Activated T-helper 1 cell treated with anti-CD3 and anti-CD28 coated beads, Interleukin-12 subunit alpha, Interleukin-12 subunit beta, Interleukin-2, Interleukin-4 antibody, amounts not matched to agents 30 ng/mL and 10 ng/mL and 1 ng/mL, durations not matched to agents 14 hours and 24 hours and 36 hours (primary cell): ENCODE data around the gene CEP104. TPM values are rescaled to one million over a fixed set of nuclear protein-coding genes. Genes with fewer than 3 reads are reported as not detected.

Source experiments
- DNase-seq: peaks from one replicate; pipeline ENCODE4 v3.0.0; 2021; ENCODE audit warnings: low spot score
- H3K27ac Mint-ChIP-seq: one replicate; pipeline ENCODE4 v1.8.0; 2021; ENCODE audit warnings: mild to moderate bottlenecking, mixed read lengths
- H3K27me3 Mint-ChIP-seq: one replicate; pipeline ENCODE4 v1.8.0; 2022; ENCODE audit warnings: mild to moderate bottlenecking, moderate library complexity, mixed read lengths; ENCODE audit not compliant: insufficient read depth
- H3K36me3 Mint-ChIP-seq: one replicate; pipeline ENCODE4 v1.8.0; 2021; ENCODE audit warnings: low read depth, mixed read lengths
- H3K4me1 Mint-ChIP-seq: one replicate; pipeline ENCODE4 v1.8.0; 2021; ENCODE audit warnings: low read depth, mixed read lengths
- H3K4me3 Mint-ChIP-seq: one replicate; pipeline ENCODE4 v1.8.0; 2021; ENCODE audit warnings: mild to moderate bottlenecking, moderate library complexity, mixed read lengths
- H3K9me3 Mint-ChIP-seq: one replicate; pipeline ENCODE4 v1.8.0; 2021; ENCODE audit warnings: mixed read lengths
- intact Hi-C: fragments of 100-400 bp; cut with micrococcal nuclease; formaldehyde crosslinking; loops from one replicate; pipeline ENCODE4 v1.15.1; 2024
- total RNA-seq: library from RNA; stranded (reverse); gene quantifications from 2 replicates; pipeline ENCODE4 v1.2.3, GENCODE V29; 2022

CEP104 gene
- total RNA-seq, 1 donor from 2014 or later, result 55.5 TPM

- H3K27ac Mint-ChIP-seq, result peak overlapping the region; percentile 89
- peaks cover 34% of the 10 kb centered on the region for H3K4me1 Mint-ChIP-seq
- intact Hi-C loops, result loop anchor here (1.0 to 10.0 kb wide), 10 partner anchors 8 to 1381 kb away; partner anchors contain the start of genes C1orf174, CEP104, DFFB and PEX10
- no peaks in the 10 kb centered on the region for H3K9me3 Mint-ChIP-seq
- no peaks in the 10 kb centered on the region for H3K36me3 Mint-ChIP-seq
- peak overlapping the region; percentile 91 for H3K4me3 Mint-ChIP-seq
- no peaks in the 10 kb centered on the region for H3K27me3 Mint-ChIP-seq
- DNase-seq, result no peak
These were observed 61.4 kb downstream of the CEP104 start for GRCh38 chr1:3795453-3796214.

GRCh38 chr1:3790952-3791351, 66.1 kb downstream of the CEP104 start:
- Mint-ChIP-seq H3K27me3 (no peaks in the 10 kb centered on the region), H3K4me3 (no peak overlapping the region), H3K27ac (no peak overlapping the region), H3K36me3 (peaks cover 11% of the 10 kb centered on the region), H3K9me3 (no peaks in the 10 kb centered on the region), H3K4me1 (peaks cover 37% of the 10 kb centered on the region)
- intact Hi-C loops, result loop anchor here (10.0 kb wide), 1 partner anchor 1376 kb away; the partner anchor contains the start of gene PEX10
- no peak for DNase-seq

DNA sequence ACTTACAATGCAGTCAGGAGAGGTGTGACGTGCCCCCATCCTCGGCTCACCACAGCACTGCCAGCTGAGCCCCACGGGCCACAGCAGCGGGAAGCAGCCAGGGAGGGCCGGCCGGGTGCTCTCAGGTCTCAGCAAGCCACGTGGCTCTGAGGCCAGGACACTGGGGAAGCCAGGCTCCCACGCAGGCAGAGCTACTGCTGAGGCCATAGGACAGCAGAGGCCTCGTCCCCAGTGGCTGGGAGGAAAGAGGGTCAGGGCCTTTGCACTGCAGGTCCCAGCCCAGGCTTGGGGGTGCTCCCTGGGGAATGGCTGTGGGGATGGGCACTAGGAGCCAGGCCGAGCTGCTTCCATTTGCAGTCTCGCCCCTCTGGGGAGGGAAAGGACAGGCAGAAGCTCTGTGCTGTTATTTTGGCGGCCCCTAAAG, 66.5 kb downstream of the CEP104 start:
- Mint-ChIP-seq H3K27me3 (no peaks in the 10 kb centered on the region), H3K9me3 (no peaks in the 10 kb centered on the region), H3K4me1 (peaks cover 36% of the 10 kb centered on the region), H3K36me3 (peaks cover 12% of the 10 kb centered on the region), H3K4me3 (no peak overlapping the region), H3K27ac (no peak overlapping the region)
- intact Hi-C loops, result loop anchor here (10.0 kb wide), 1 partner anchor 1376 kb away; the partner anchor contains the start of gene PEX10
- DNase-seq, result no peak

DNA sequence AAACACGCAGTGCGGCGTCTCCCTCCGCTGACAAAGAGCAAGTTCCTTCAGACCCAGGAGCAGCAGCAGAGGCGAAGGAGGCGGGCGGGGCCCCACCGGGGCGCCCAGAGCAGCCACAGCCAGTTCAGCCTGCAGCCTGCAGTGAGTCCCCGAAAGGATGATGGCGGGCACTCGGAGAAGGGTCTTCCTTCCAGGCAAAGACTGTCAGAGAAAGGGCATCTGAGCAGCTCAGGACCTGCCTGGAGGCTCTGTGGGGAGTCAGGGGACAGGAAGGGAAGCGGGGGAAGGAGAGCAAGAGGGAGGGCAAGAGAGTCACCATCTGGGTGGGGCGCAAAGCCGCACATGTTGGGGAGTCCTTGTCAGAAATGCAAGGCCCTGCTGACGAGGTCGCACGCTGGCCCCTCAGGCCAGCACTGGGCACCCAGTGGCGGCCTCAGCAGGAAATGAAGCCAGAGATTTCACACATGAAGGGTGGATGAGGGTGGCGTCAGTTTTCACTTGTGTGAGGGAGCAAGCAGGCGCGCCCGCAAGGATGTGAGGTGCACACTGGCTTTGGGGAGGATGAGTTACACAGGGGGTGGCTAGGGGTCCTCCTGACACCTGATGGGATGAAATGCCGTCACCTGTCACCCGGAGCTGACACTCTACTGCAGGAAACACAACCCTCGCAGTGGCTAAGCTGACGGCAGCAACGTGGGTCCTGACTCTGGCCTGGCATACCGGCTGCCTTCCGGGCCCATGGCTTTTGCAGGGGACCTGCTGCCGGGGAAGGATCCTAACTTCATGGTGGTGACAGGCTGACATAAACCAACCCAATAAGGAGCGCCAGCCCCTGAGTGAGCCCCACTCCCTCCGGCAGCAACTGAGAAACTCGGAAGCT, 67.3 kb downstream of the CEP104 start:
- intact Hi-C loops, result loop anchor here (10.0 kb wide), 1 partner anchor 1375 kb away; the partner anchor contains the start of gene PEX10
- Mint-ChIP-seq H3K27me3 (no peaks in the 10 kb centered on the region), H3K4me1 (peaks cover 27% of the 10 kb centered on the region), H3K36me3 (peaks cover 16% of the 10 kb centered on the region), H3K4me3 (no peak overlapping the region), H3K9me3 (no peaks in the 10 kb centered on the region), H3K27ac (no peak overlapping the region)
- no peak for DNase-seq

DNA sequence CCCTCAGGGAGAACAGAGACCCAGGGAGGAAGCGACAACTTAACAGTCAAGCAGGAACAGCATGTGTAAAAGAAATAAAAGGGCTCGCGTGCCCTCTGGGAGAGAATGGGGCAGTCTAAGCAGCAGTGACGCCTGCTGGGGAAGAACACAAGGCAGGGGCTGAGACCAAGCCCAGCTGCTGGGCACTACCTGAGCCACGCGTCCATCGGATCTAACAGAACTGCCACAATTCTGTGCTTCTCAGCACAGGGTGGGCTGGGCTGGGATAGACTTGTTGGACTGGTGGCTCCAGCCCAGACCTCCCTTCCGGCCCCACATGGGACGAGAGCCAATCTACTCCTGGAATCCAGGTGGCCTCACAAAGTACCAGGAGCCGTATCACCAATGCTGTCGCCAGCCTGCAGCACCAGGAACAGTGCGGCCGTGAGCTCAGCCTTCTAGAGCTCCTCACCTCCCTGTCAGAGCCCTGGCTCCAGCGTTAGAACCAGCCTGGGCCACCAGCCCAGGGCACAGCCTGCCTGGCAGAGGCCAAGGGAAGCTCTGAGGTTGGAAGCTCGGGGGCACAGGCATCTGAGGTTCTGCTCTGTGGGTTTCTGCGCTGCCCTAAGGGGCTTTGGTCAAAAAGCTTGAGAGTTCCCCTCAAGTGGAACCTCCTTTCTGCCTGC, 68.1 kb downstream of the CEP104 start:
- Mint-ChIP-seq H3K9me3 (no peaks in the 10 kb centered on the region), H3K27ac (no peak overlapping the region), H3K4me1 (peaks cover 21% of the 10 kb centered on the region), H3K36me3 (peaks cover 23% of the 10 kb centered on the region), H3K4me3 (no peak overlapping the region), H3K27me3 (no peaks in the 10 kb centered on the region)
- no peak for DNase-seq
- intact Hi-C loops, result no loop called here

GRCh38 chr1:3787745-3788605, 69.0 kb downstream of the CEP104 start:
- no peak overlapping the region for H3K4me3 Mint-ChIP-seq
- intact Hi-C loops, result loop anchor here (1.0 kb wide), 1 partner anchor 8 kb away; the partner anchor contains the start of gene LRRC47

GRCh38 chr1:3787349-3787715, 69.7 kb downstream of the CEP104 start:
- Mint-ChIP-seq H3K36me3 (peaks cover 27% of the 10 kb centered on the region), H3K4me3 (no peak overlapping the region), H3K27me3 (no peaks in the 10 kb centered on the region), H3K4me1 (peaks cover 15% of the 10 kb centered on the region), H3K27ac (peak overlapping the region; percentile 34), H3K9me3 (no peaks in the 10 kb centered on the region)
- intact Hi-C loops, result loop anchor here (1.0 kb wide), 1 partner anchor 9 kb away; the partner anchor contains the start of gene LRRC47
- peak; percentile 47 for DNase-seq

More at GRCh38 chr1:3787745-3788605, 69.0 kb downstream of the CEP104 start:
- Mint-ChIP-seq H3K27ac (peak overlapping the region; percentile 34), H3K4me1 (peaks cover 15% of the 10 kb centered on the region), H3K9me3 (no peaks in the 10 kb centered on the region), H3K36me3 (peaks cover 24% of the 10 kb centered on the region), H3K27me3 (no peaks in the 10 kb centered on the region)
- DNase-seq, result no peak

DNA sequence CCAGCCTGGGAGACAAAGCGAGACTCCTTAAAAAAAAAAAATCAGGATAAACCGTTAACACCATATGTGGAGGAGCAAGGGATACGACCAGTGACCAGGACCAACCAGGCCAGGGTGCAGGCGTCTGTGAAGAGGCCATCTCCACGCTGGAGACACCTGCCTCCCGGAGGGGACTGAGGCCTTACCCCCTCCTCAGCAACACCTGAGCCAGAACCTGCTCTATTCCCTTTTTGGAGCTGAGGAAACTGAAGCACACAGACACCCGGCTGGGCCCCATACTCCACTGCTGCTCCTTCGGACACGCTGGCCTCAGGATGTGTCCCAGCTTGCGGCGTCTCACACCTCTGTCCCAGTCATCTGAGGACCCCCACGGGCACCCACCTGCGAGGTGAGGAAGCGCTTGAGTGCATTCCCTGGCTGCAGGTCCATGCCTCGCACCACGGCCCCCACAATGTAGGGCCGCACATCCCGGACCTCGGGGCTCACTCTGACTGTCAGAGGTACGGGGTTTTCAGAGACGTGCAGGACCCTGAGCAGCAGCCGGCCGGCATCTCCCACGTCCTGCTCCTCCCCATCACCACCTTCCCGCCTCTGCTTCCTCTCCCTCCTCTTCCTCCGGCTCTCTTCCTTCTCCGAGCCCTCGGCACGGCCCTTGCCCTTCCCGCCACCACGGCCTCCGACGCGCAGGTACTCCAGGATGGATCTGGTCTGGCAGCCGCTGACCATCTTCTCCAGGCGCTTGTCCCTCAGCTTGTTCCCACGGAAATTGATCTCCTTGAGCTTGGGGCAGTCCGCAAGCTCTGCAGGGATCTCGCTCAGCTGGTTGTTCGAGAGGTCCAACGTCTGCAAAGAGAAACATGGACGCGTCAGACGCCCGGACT, 70.3 kb downstream of the CEP104 start:
- peaks cover 32% of the 10 kb centered on the region for H3K36me3 Mint-ChIP-seq

GRCh38 chr1:3785456-3786157, 71.4 kb downstream of the CEP104 start:
- peaks cover 38% of the 10 kb centered on the region for H3K36me3 Mint-ChIP-seq
- H3K27ac Mint-ChIP-seq, result no peak overlapping the region
- H3K4me1 Mint-ChIP-seq, result peaks cover 15% of the 10 kb centered on the region
- no peaks in the 10 kb centered on the region for H3K27me3 Mint-ChIP-seq
- no peak for DNase-seq
- H3K4me3 Mint-ChIP-seq, result no peak overlapping the region
- no peaks in the 10 kb centered on the region for H3K9me3 Mint-ChIP-seq
- intact Hi-C loops, result no loop called here

More for the DNA sequence above, 70.3 kb downstream of the CEP104 start:
- Mint-ChIP-seq H3K4me3 (no peak overlapping the region), H3K27me3 (no peaks in the 10 kb centered on the region), H3K27ac (no peak overlapping the region), H3K9me3 (no peaks in the 10 kb centered on the region), H3K4me1 (peaks cover 15% of the 10 kb centered on the region)
- intact Hi-C loops, result loop anchor here (1.0 kb wide), 1 partner anchor 10 kb away; the partner anchor contains the start of gene LRRC47
- no peak for DNase-seq

- no peaks in the 10 kb centered on the region for H3K27me3 Mint-ChIP-seq
- intact Hi-C loops, result no loop called here
- peaks cover 40% of the 10 kb centered on the region for H3K36me3 Mint-ChIP-seq
- no peak overlapping the region for H3K4me3 Mint-ChIP-seq
- DNase-seq, result no peak
- no peaks in the 10 kb centered on the region for H3K9me3 Mint-ChIP-seq
- H3K4me1 Mint-ChIP-seq, result peaks cover 15% of the 10 kb centered on the region
- H3K27ac Mint-ChIP-seq, result no peak overlapping the region
These were observed 72.0 kb downstream of the CEP104 start for GRCh38 chr1:3785045-3785444.
